GM21576 (cell line): ENCODE measurements around the gene TECR.
"Not testable (repeated sequence)": the region's sequence is repeated elsewhere in the genome, so short reads cannot be mapped to it uniquely, and the experiment has no call there.

Source experiments
- ATAC-seq: cut with Tn5 transposase; IDR thresholded peaks from one replicate; pipeline ENCODE4 v1.9.1; 2021; ENCODE audit warnings: mild to moderate bottlenecking, moderate library complexity; ENCODE audit not compliant: unreplicated experiment

TECR gene

GRCh38 chr19:14580623-14581237, 51.3 kb downstream of the TECR start:
- no peak for ATAC-seq

- ATAC-seq, result no peak
Observed at GRCh38 chr19:14582894-14583340, 53.5 kb downstream of the TECR start, which contains the start of gene CLEC17A. Gene CLEC17A, plus strand, starts transcription at chr19:14583084. Its CDS starts 77 bp downstream, at chr19:14583161.

GRCh38 chr19:14584372-14584771, 55.0 kb downstream of the TECR start:
- not testable (repeated sequence) for ATAC-seq

- peak; percentile 66 for ATAC-seq
Observed at GRCh38 chr19:14585187-14585586, 55.8 kb downstream of the TECR start.

GRCh38 chr19:14589433-14589832, 60.0 kb downstream of the TECR start:
- not testable (repeated sequence) for ATAC-seq

- ATAC-seq, result no peak
Observed at GRCh38 chr19:14595558-14595957, 66.2 kb downstream of the TECR start.

- no peak for ATAC-seq
Observed at GRCh38 chr19:14599548-14600147, 70.3 kb downstream of the TECR start.

- ATAC-seq, result peak; percentile 74
Observed at GRCh38 chr19:14603990-14604387, 74.6 kb downstream of the TECR start.

GRCh38 chr19:14606627-14607026, 77.2 kb downstream of the TECR start:
- ATAC-seq, result no peak

- ATAC-seq, result no peak
Observed at GRCh38 chr19:14611051-14611450, 81.7 kb downstream of the TECR start.

- ATAC-seq, result not testable (repeated sequence)
Observed at GRCh38 chr19:14612242-14612641, 82.8 kb downstream of the TECR start.

GRCh38 chr19:14612657-14613056, 83.3 kb downstream of the TECR start:
- no peak for ATAC-seq

- ATAC-seq, result not testable (repeated sequence)
Observed at GRCh38 chr19:14613399-14614098, 84.2 kb downstream of the TECR start.

GRCh38 chr19:14614099-14614412, 84.7 kb downstream of the TECR start:
- no peak for ATAC-seq
